22Rv1 (cell line): ENCODE results near the gene TMEM139.

Source experiments
- H3K27ac ChIP-seq: fragments of 450-650 bp; 2 replicates; pipeline ENCODE4 v1.5.1; 2017
- CTCF ChIP-seq: fragments of 450-650 bp; IDR thresholded peaks from 2 replicates; pipeline ENCODE4 v1.5.1; 2017; ENCODE audit warnings: mild to moderate bottlenecking
- ZFX ChIP-seq: fragments of 450-650 bp; IDR thresholded peaks from 2 replicates; pipeline ENCODE4 v1.6.1; 2017; ENCODE audit warnings: antibody characterized with exemption, borderline replicate concordance

The TMEM139 gene

GRCh38 chr7:143296686-143297085 lies 11.9 kb downstream of the TMEM139 start:
- no peak overlapping the region for H3K27ac ChIP-seq
- TF ChIP-seq ZFX (no peak), CTCF (no peak)

- TF ChIP-seq ZFX (no peak), CTCF (no peak)
- H3K27ac ChIP-seq = no peak overlapping the region
Measured at GRCh38 chr7:143299346-143299745, 14.6 kb downstream of the TMEM139 start.

GRCh38 chr7:143299840-143300239 lies 15.1 kb downstream of the TMEM139 start:
- H3K27ac ChIP-seq = no peak overlapping the region
- TF ChIP-seq CTCF (peak; percentile 91), ZFX (no peak)

- peak overlapping the region; percentile 17 for H3K27ac ChIP-seq
- TF ChIP-seq ZFX = no peak
- no peak for TF ChIP-seq CTCF
Measured at GRCh38 chr7:143300959-143301935, 16.5 kb downstream of the TMEM139 start.

- TF ChIP-seq ZFX (no peak), CTCF (no peak)
- no peak overlapping the region for H3K27ac ChIP-seq
Measured at GRCh38 chr7:143303733-143304132, 19.0 kb downstream of the TMEM139 start.

GRCh38 chr7:143304938-143305337 lies 20.2 kb downstream of the TMEM139 start:
- no peak overlapping the region for H3K27ac ChIP-seq
- TF ChIP-seq ZFX (no peak), CTCF (no peak)

GRCh38 chr7:143305423-143306070 lies 20.8 kb downstream of the TMEM139 start:
- TF ChIP-seq CTCF (peak; percentile 99), ZFX (no peak)
- no peak overlapping the region for H3K27ac ChIP-seq
